ENCODE measurements around the gene ACOT9. TPM values are rescaled to one million over a fixed set of nuclear protein-coding genes. Genes with fewer than 3 reads are reported as not detected.
"Not testable (repeated sequence)": the region's sequence is repeated elsewhere in the genome, so short reads cannot be mapped to it uniquely, and the experiment has no call there.

The ACOT9 gene
- total RNA-seq, 5 donors from 2014 or later (not counting 1 experiment from before 2014, with no cell fraction given), result 15.0 to 22.1 (median 19.2) TPM

GRCh38 chrX:23699636-23700194 is 43.4 kb downstream of the ACOT9 start:
- Histone ChIP-seq H3K4me1 (ENCODE audit: control insufficient read depth in 1 of 2, extremely low read depth in 1 of 2, insufficient read depth in 2 of 2, low read length in 2 of 2) (no peaks in the 10 kb centered on the region), H3K9me3 (no peaks in the 10 kb centered on the region), H3K4me3 (ENCODE audit: control insufficient read depth in 1 of 2, extremely low read depth in 1 of 2, low read length in 1 of 2) (no peak overlapping the region), H3K36me3 (ENCODE audit: control insufficient read depth in 2 of 2, extremely low read depth in 1 of 2, insufficient read depth in 1 of 2, low read length in 1 of 2) (peaks cover 0 to 6% of the 10 kb centered on the region in 2 donors), H3K27ac (ENCODE audit: low read length) (no peak overlapping the region), H3K27me3 (replicated peaks in 1 of 2; ENCODE audit: control insufficient read depth in 2 of 2, extremely low read depth in 1 of 2, insufficient read depth in 2 of 2, low read length in 1 of 2) (no peaks in the 10 kb centered on the region)
- Mint-ChIP-seq H3K27ac (peak overlapping the region in 1 of 2 donors; percentile 76), H3K4me3 (peak overlapping the region; percentile 52 to 76 (median 59)), H3K9me3 (no peaks in the 10 kb centered on the region), H3K27me3 (no peaks in the 10 kb centered on the region), H3K36me3 (peaks cover 4% of the 10 kb centered on the region), H3K4me1 (peaks cover 0 to 4% (median 3%) of the 10 kb centered on the region in 3 donors)
- ATAC-seq (replicated peaks in 1 of 4) (peak in 2 of 4 experiments; percentile 69 to 87), DNase-seq (peak in 11 of 35 experiments; percentile 0 to 39 (median 7))
- ChIA-PET CTCF (interaction anchor here in 1 of 2 donors (0.6 to 1.7 kb wide), 2 partner anchors 190 to 202 kb away, joined by 4 to 13 read pairs; no protein-coding TSS in a partner anchor), POLR2A (interaction anchor here in 1 of 2 donors (0.6 to 0.7 kb wide), 2 partner anchors 571 to 1541 kb away, joined by 3 to 9 read pairs; no protein-coding TSS in a partner anchor)
- 31% methylated on average over 9 of the region's 16 CpGs for WGBS (ENCODE audit: insufficient coverage)

- no CpG with 5 or more reads among the region's 8 CpGs for WGBS (ENCODE audit: insufficient coverage)
- ChIA-PET CTCF (interaction anchor here (0.6 to 1.5 kb wide), 4 partner anchors 203 to 547 kb away, joined by 3 to 10 read pairs (median 6); no protein-coding TSS in a partner anchor), POLR2A (no interaction called here)
- Mint-ChIP-seq H3K9me3 (no peaks in the 10 kb centered on the region), H3K4me1 (no peaks in the 10 kb centered on the region), H3K4me3 (no peak overlapping the region), H3K27ac (no peak overlapping the region), H3K36me3 (no peaks in the 10 kb centered on the region), H3K27me3 (no peaks in the 10 kb centered on the region)
- peak; percentile 44 to 67 (median 53) for ATAC-seq (replicated peaks in 1 of 4)
- Histone ChIP-seq H3K4me1 (ENCODE audit: control insufficient read depth in 1 of 2, extremely low read depth in 1 of 2, insufficient read depth in 2 of 2, low read length in 2 of 2) (no peaks in the 10 kb centered on the region), H3K4me3 (ENCODE audit: control insufficient read depth in 1 of 2, extremely low read depth in 1 of 2, low read length in 1 of 2) (no peak overlapping the region), H3K27me3 (replicated peaks in 1 of 2; ENCODE audit: control insufficient read depth in 2 of 2, extremely low read depth in 1 of 2, insufficient read depth in 2 of 2, low read length in 1 of 2) (no peaks in the 10 kb centered on the region), H3K27ac (ENCODE audit: low read length) (no peak overlapping the region), H3K9me3 (no peaks in the 10 kb centered on the region), H3K36me3 (ENCODE audit: control insufficient read depth in 2 of 2, extremely low read depth in 1 of 2, insufficient read depth in 1 of 2, low read length in 1 of 2) (no peaks in the 10 kb centered on the region)
- DNase-seq, result peak in 29 of 35 experiments; percentile 1 to 67 (median 25)
Measured at GRCh38 chrX:23694606-23695005, 48.5 kb downstream of the ACOT9 start.

GRCh38 chrX:23692166-23692565 is 50.9 kb downstream of the ACOT9 start:
- Histone ChIP-seq H3K4me1 (ENCODE audit: control insufficient read depth in 1 of 2, extremely low read depth in 1 of 2, insufficient read depth in 2 of 2, low read length in 2 of 2) (no peaks in the 10 kb centered on the region), H3K36me3 (ENCODE audit: control insufficient read depth in 2 of 2, extremely low read depth in 1 of 2, insufficient read depth in 1 of 2, low read length in 1 of 2) (no peaks in the 10 kb centered on the region), H3K4me3 (ENCODE audit: control insufficient read depth in 1 of 2, extremely low read depth in 1 of 2, low read length in 1 of 2) (no peak overlapping the region), H3K27me3 (replicated peaks in 1 of 2; ENCODE audit: control insufficient read depth in 2 of 2, extremely low read depth in 1 of 2, insufficient read depth in 2 of 2, low read length in 1 of 2) (no peaks in the 10 kb centered on the region), H3K9me3 (no peaks in the 10 kb centered on the region), H3K27ac (ENCODE audit: low read length) (no peak overlapping the region)
- POLR2A ChIA-PET, result interaction anchor here in 1 of 2 donors (0.6 kb wide), 1 partner anchor 405 kb away, joined by 3 read pairs; no protein-coding TSS in a partner anchor
- WGBS (ENCODE audit: insufficient coverage), result 93% methylated on average over 2 of the region's 8 CpGs
- Mint-ChIP-seq H3K27me3 (no peaks in the 10 kb centered on the region), H3K9me3 (no peaks in the 10 kb centered on the region), H3K4me3 (no peak overlapping the region), H3K27ac (no peak overlapping the region), H3K4me1 (no peaks in the 10 kb centered on the region), H3K36me3 (peaks cover under 1% of the 10 kb centered on the region)
- CTCF ChIA-PET, result interaction anchor here (0.6 to 1.1 kb wide), 4 partner anchors 21 to 317 kb away, joined by 3 to 9 read pairs (median 6); no protein-coding TSS in a partner anchor
- DNase-seq, result no peak
- no peak for ATAC-seq (replicated peaks in 1 of 4)

- H3K27ac ChIP-seq (ENCODE audit: low read length); H3K27me3 ChIP-seq (replicated peaks in 1 of 2; ENCODE audit: control insufficient read depth in 2 of 2, extremely low read depth in 1 of 2, insufficient read depth in 2 of 2, low read length in 1 of 2); POLR2A ChIA-PET; ATAC-seq (replicated peaks in 1 of 4); H3K4me1 ChIP-seq (ENCODE audit: control insufficient read depth in 1 of 2, extremely low read depth in 1 of 2, insufficient read depth in 2 of 2, low read length in 2 of 2); H3K4me1 Mint-ChIP-seq; H3K4me3 Mint-ChIP-seq; H3K9me3 ChIP-seq; H3K36me3 Mint-ChIP-seq; H3K4me3 ChIP-seq (ENCODE audit: control insufficient read depth in 1 of 2, extremely low read depth in 1 of 2, low read length in 1 of 2); H3K27ac Mint-ChIP-seq; H3K27me3 Mint-ChIP-seq; DNase-seq; H3K9me3 Mint-ChIP-seq: not testable (repeated sequence)
- WGBS (ENCODE audit: insufficient coverage), result 100% methylated on average over 1 of the region's 3 CpGs
- CTCF ChIA-PET, result interaction anchor here in 1 of 2 donors (0.7 kb wide), 1 partner anchor 584 kb away, joined by 9 read pairs; no protein-coding TSS in a partner anchor
- H3K36me3 ChIP-seq (ENCODE audit: control insufficient read depth in 2 of 2, extremely low read depth in 1 of 2, insufficient read depth in 1 of 2, low read length in 1 of 2), result peaks cover 0 to 12% of the 10 kb centered on the region in 2 donors
Measured at GRCh38 chrX:23676486-23676885, 66.6 kb downstream of the ACOT9 start.

GRCh38 chrX:23673108-23673507 is 70.0 kb downstream of the ACOT9 start:
- H3K4me3 Mint-ChIP-seq, result no peak overlapping the region
- H3K9me3 ChIP-seq, result no peaks in the 10 kb centered on the region
- H3K9me3 Mint-ChIP-seq, result no peaks in the 10 kb centered on the region
- H3K4me1 ChIP-seq (ENCODE audit: control insufficient read depth in 1 of 2, extremely low read depth in 1 of 2, insufficient read depth in 2 of 2, low read length in 2 of 2), result peaks cover 2 to 3% of the 10 kb centered on the region in 2 experiments
- DNase-seq (no peak), ATAC-seq (replicated peaks in 1 of 4) (no peak)
- no peak overlapping the region for H3K27ac ChIP-seq (ENCODE audit: low read length)
- peaks cover 7 to 15% (median 13%) of the 10 kb centered on the region in 3 donors for H3K4me1 Mint-ChIP-seq
- H3K4me3 ChIP-seq (ENCODE audit: control insufficient read depth in 1 of 2, extremely low read depth in 1 of 2, low read length in 1 of 2), result no peak overlapping the region
- H3K36me3 Mint-ChIP-seq, result peaks cover 6% of the 10 kb centered on the region
- no peaks in the 10 kb centered on the region for H3K27me3 Mint-ChIP-seq
- POLR2A ChIA-PET, result no interaction called here
- WGBS (ENCODE audit: insufficient coverage), result no CpG with 5 or more reads among the region's 3 CpGs
- H3K27ac Mint-ChIP-seq, result no peak overlapping the region
- peaks cover 0 to 12% of the 10 kb centered on the region in 2 donors for H3K36me3 ChIP-seq (ENCODE audit: control insufficient read depth in 2 of 2, extremely low read depth in 1 of 2, insufficient read depth in 1 of 2, low read length in 1 of 2)
- no peaks in the 10 kb centered on the region for H3K27me3 ChIP-seq (replicated peaks in 1 of 2; ENCODE audit: control insufficient read depth in 2 of 2, extremely low read depth in 1 of 2, insufficient read depth in 2 of 2, low read length in 1 of 2)
- CTCF ChIA-PET, result no interaction called here

GRCh38 chrX:23670528-23670927 is 72.5 kb downstream of the ACOT9 start:
- Histone ChIP-seq H3K4me3 (ENCODE audit: control insufficient read depth in 1 of 2, extremely low read depth in 1 of 2, low read length in 1 of 2) (no peak overlapping the region), H3K36me3 (ENCODE audit: control insufficient read depth in 2 of 2, extremely low read depth in 1 of 2, insufficient read depth in 1 of 2, low read length in 1 of 2) (peaks cover 0 to 7% of the 10 kb centered on the region in 2 donors), H3K27me3 (replicated peaks in 1 of 2; ENCODE audit: control insufficient read depth in 2 of 2, extremely low read depth in 1 of 2, insufficient read depth in 2 of 2, low read length in 1 of 2) (no peaks in the 10 kb centered on the region), H3K27ac (ENCODE audit: low read length) (no peak overlapping the region), H3K9me3 (no peaks in the 10 kb centered on the region), H3K4me1 (ENCODE audit: control insufficient read depth in 1 of 2, extremely low read depth in 1 of 2, insufficient read depth in 2 of 2, low read length in 2 of 2) (peaks cover 3 to 4% of the 10 kb centered on the region in 2 experiments)
- H3K36me3 Mint-ChIP-seq, result peaks cover 6% of the 10 kb centered on the region
- no peak overlapping the region for H3K27ac Mint-ChIP-seq
- H3K4me3 Mint-ChIP-seq, result no peak overlapping the region
- peaks cover 15 to 18% (median 17%) of the 10 kb centered on the region in 3 donors for H3K4me1 Mint-ChIP-seq
- ChIA-PET CTCF (no interaction called here), POLR2A (no interaction called here)
- peaks cover 0 to 3% of the 10 kb centered on the region in 2 donors for H3K27me3 Mint-ChIP-seq
- H3K9me3 Mint-ChIP-seq, result no peaks in the 10 kb centered on the region
- ATAC-seq (replicated peaks in 1 of 4) (no peak), DNase-seq (no peak)
- no CpG with 5 or more reads among the region's 1 CpG for WGBS (ENCODE audit: insufficient coverage)
